NCI-H510A (cell line): Measurements from ENCODE around the gene GPR55.

Experiments
- DNase-seq: peaks from one replicate; lab custom pipeline; 2025; lab: John Stamatoyannopoulos, UW

The GPR55 gene

DNA sequence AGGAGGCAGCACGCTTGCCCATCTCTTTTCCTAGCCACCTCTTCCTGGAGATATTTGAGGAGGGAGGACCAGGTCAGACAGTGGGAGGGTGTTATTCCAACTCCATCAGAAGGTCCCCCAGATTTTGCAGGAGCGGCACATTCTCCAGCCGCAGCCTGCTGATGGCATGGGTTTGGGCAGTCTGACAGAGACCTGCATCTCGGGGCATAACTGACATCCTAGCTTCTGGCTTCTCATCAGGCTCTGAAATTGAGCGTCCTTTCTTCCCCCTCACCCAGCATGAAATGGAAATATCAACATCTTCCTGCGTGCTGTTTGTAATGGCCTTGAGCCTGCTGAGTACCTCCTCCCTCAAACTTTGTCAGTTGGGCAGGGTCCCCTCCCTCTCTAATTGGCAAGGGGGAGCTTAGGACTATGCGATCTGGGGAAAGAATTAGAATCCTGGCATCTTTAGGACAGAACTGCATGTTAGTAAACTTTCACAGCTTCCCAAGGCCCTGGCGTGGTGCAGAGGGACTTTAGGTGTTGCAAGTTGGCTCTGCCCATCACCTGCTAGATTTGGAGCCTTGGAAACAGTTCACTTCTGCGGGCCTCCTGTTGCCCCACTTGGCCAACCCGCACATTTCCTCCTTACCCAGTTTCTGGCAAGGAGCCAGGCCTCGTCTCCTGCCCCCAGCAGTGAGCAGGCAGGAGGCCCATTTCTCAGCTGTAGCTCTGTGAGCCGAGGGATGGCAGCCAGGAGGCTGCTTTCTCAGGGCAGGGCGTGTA, 58.1 kb downstream of the GPR55 start:
- DNase-seq, result peak; percentile 39

- peak; percentile 27 for DNase-seq
Measured at GRCh38 chr2:230865766-230866755, 59.0 kb downstream of the GPR55 start.

- no peak for DNase-seq
Measured at GRCh38 chr2:230865307-230865765, 59.7 kb downstream of the GPR55 start.

- DNase-seq, result peak; percentile 93
Measured at GRCh38 chr2:230864605-230865306, 60.3 kb downstream of the GPR55 start, which contains the start of gene ITM2C. TSS of gene ITM2C (plus strand) at chr2:230864942. CDS start at chr2:230865026, 84 bp downstream.

DNA sequence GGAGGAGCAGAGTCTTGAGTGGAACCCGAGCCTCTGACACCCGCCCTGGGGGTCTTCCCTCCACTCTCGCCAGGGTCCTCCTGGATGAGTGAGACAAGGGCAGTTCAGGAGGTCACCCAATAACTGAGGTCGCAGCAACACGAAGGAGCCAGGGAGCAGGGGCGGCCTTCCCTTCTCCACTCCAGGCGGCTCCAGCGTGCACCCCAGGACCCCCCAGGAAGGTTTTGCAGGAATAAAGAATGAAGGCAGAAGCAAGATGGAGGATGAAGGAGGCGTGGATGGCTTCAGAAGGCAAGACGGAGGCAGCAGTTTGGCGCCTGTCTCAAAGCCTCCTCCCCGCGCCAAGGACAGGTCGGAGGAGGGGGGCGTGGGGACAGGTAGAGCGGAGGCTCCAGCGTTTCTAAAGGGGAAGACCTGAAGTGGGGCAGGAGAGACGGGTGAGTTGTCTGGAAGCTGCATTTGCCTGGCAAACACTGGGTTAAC, 60.9 kb downstream of the GPR55 start:
- no peak for DNase-seq

DNA sequence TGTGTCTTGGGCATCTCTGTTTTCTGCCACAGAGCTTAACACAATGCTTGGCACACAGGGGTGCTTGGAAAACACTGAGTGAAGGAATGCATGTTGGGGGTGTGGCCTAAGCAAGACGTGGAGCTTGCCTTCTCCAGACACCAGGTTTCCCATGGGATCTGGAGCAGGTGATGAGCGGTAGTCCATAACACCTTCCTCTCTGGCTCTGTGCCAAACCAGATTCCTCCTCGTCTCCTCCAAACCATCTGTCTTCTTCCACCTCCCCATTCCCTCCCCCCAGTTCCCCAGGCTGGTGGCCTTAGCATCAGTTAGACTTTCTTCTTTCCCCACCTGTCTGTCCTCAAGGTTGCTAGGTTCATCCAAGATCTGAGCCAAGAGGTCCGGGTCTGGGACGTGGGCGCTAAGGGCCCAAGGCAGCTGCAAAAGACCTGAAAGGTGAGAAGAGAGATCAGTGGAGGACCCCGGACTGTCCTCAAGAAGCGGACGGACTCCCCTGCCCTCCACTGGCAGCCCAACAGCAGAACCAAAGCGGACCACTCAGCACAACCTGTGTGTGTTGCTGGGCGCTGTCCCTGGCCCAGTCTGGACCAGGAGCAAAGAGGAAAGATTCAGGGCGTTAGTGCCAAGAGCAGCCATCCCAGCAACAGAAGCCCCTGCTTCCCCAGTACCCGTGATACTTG, 61.5 kb downstream of the GPR55 start:
- DNase-seq, result no peak

DNA sequence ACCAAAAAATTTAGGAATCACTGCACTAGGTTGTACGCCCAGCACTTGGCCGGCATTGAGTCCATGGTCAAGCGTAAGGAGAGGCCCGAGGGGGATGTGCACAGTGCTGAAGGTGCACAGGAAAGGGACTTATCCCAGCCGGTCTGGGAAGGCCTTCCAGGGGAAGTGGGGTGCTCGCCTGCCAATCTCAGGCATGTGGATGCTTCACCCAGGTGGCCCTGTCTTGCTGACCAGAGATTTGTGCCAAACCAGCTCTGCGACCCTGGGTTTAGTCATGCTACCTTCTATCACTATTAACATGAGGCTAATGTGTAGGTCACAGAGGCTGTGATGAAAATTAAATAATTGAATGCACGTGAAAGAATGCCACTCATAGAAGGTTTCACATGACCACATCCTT, 62.0 kb downstream of the GPR55 start:
- no peak for DNase-seq

GRCh38 chr2:230862292-230862691, 62.8 kb downstream of the GPR55 start:
- no peak for DNase-seq

- peak; percentile 97 for DNase-seq
Measured at GRCh38 chr2:230861552-230862255, 63.3 kb downstream of the GPR55 start.
